DOHH2 (cell line): ENCODE data around the gene FAM32A.

Source experiments
- H3F3A ChIP-seq: fragments of 200-600 bp; sonication (generic), shearing (Covaris generic); 2 replicates; pipeline ENCODE4 v1.6.0; 2016; ENCODE audit warnings: antibody characterized with exemption, mild to moderate bottlenecking; ENCODE audit not compliant: control insufficient read depth, insufficient read depth
- H3K27ac ChIP-seq: fragments of 200-600 bp; sonication (generic); 2 replicates; pipeline ENCODE4 v1.5.1; 2014; ENCODE audit warnings: low read depth, mild to moderate bottlenecking, low read length, moderate library complexity
- H3K27me3 ChIP-seq: fragments of 200-600 bp; sonication (generic); 2 replicates; pipeline ENCODE4 v1.6.1; 2014; ENCODE audit warnings: mild to moderate bottlenecking, low read length, mixed read lengths; ENCODE audit not compliant: control insufficient read depth
- H3K36me3 ChIP-seq: fragments of 200-600 bp; sonication (generic); 2 replicates; pipeline ENCODE4 v1.6.1; 2014; ENCODE audit warnings: mild to moderate bottlenecking, low read length, moderate library complexity, mixed read lengths; ENCODE audit not compliant: control insufficient read depth
- H3K4me1 ChIP-seq: fragments of 200-600 bp; sonication (generic); 2 replicates; pipeline ENCODE4 v1.6.1; 2014; ENCODE audit warnings: mild to moderate bottlenecking, low read length, mixed read lengths; ENCODE audit not compliant: control insufficient read depth
- H3K4me2 ChIP-seq: fragments of 200-600 bp; sonication (generic); 2 replicates; pipeline ENCODE4 v1.6.0; 2014; ENCODE audit warnings: mild to moderate bottlenecking, low read length, moderate library complexity
- H3K4me3 ChIP-seq: fragments of 200-600 bp; sonication (generic); 2 replicates; pipeline ENCODE4 v1.5.1; 2014; ENCODE audit warnings: mild to moderate bottlenecking, low read length, mixed read lengths
- H3K79me2 ChIP-seq: fragments of 200-600 bp; sonication (generic); 2 replicates; pipeline ENCODE4 v1.6.1; 2014; ENCODE audit warnings: mild to moderate bottlenecking, low read length, mixed read lengths; ENCODE audit not compliant: control insufficient read depth
- H3K9me2 ChIP-seq: fragments of 200-600 bp; sonication (generic); replicated peaks from 2 replicates; pipeline ENCODE4 v1.6.1; 2014; ENCODE audit warnings: mild to moderate bottlenecking, low read length, mixed read lengths; ENCODE audit not compliant: control insufficient read depth
- H3K9me3 ChIP-seq: fragments of 200-600 bp; sonication (generic); 2 replicates; pipeline ENCODE4 v1.6.1; 2014; ENCODE audit warnings: antibody characterized with exemption, low read length, mixed read lengths; ENCODE audit not compliant: control insufficient read depth, insufficient read depth
- H4K20me1 ChIP-seq: fragments of 200-600 bp; sonication (generic); 2 replicates; pipeline ENCODE4 v1.6.0; 2014; ENCODE audit warnings: low read depth, mild to moderate bottlenecking, antibody characterized with exemption, low read length, moderate library complexity; ENCODE audit not compliant: control insufficient read depth, insufficient read depth
- CTCF ChIP-seq: fragments of 200-600 bp; sonication (generic); IDR thresholded peaks from one replicate; pipeline ENCODE4 v1.5.1; 2014; ENCODE audit warnings: antibody characterized with exemption, mild to moderate bottlenecking, low read depth, low read length; ENCODE audit not compliant: poor library complexity, severe bottlenecking
- EZH2phosphoT487 ChIP-seq: fragments of 200-600 bp; sonication (generic); IDR thresholded peaks from 2 replicates; pipeline ENCODE4 v1.6.1; 2017; ENCODE audit warnings: borderline replicate concordance, mild to moderate bottlenecking, antibody characterized with exemption, low read length, moderate library complexity, mixed read lengths

The FAM32A gene

GRCh38 chr19:16227837-16228636 is 42.8 kb downstream of the FAM32A start:
- Histone ChIP-seq H3K9me3 (no peaks in the 10 kb centered on the region), H3K36me3 (peaks cover 50% of the 10 kb centered on the region), H4K20me1 (no peaks in the 10 kb centered on the region), H3F3A (no peaks in the 10 kb centered on the region), H3K4me1 (no peaks in the 10 kb centered on the region), H3K4me3 (no peak overlapping the region), H3K79me2 (no peaks in the 10 kb centered on the region), H3K9me2 (no peaks in the 10 kb centered on the region), H3K27me3 (no peaks in the 10 kb centered on the region), H3K4me2 (no peak overlapping the region), H3K27ac (no peak overlapping the region)
- TF ChIP-seq EZH2phosphoT487, result no peak
- no peak for TF ChIP-seq CTCF

GRCh38 chr19:16228637-16229321 is 43.6 kb downstream of the FAM32A start:
- no peaks in the 10 kb centered on the region for H3K27me3 ChIP-seq
- H3K27ac ChIP-seq, result no peak overlapping the region
- no peak for TF ChIP-seq EZH2phosphoT487
- no peak for TF ChIP-seq CTCF
- no peaks in the 10 kb centered on the region for H3K9me2 ChIP-seq
- no peak overlapping the region for H3K4me3 ChIP-seq
- H3K4me1 ChIP-seq, result no peaks in the 10 kb centered on the region
- H4K20me1 ChIP-seq, result no peaks in the 10 kb centered on the region
- no peak overlapping the region for H3K4me2 ChIP-seq
- no peaks in the 10 kb centered on the region for H3K9me3 ChIP-seq
- H3F3A ChIP-seq, result no peaks in the 10 kb centered on the region
- peaks cover 46% of the 10 kb centered on the region for H3K36me3 ChIP-seq
- H3K79me2 ChIP-seq, result no peaks in the 10 kb centered on the region

- Histone ChIP-seq H3K27me3 (no peaks in the 10 kb centered on the region), H3K9me3 (no peaks in the 10 kb centered on the region), H3K4me2 (no peak overlapping the region), H4K20me1 (no peaks in the 10 kb centered on the region), H3F3A (no peaks in the 10 kb centered on the region), H3K79me2 (no peaks in the 10 kb centered on the region), H3K36me3 (peaks cover 41% of the 10 kb centered on the region), H3K4me1 (no peaks in the 10 kb centered on the region), H3K9me2 (no peaks in the 10 kb centered on the region), H3K27ac (no peak overlapping the region), H3K4me3 (no peak overlapping the region)
- no peak for TF ChIP-seq EZH2phosphoT487
- no peak for TF ChIP-seq CTCF
These were observed 44.1 kb downstream of the FAM32A start for GRCh38 chr19:16229322-16229641.
